CD4-positive, alpha-beta memory T cell (primary cell): Measurements from ENCODE around the gene DLGAP3. TPM values are rescaled to one million over a fixed set of nuclear protein-coding genes. Genes with fewer than 3 reads are reported as not detected.
A peak's percentile ranks its signal among the peaks of the same experiment; 100 is the strongest.
"Not testable (repeated sequence)": the region's sequence is repeated elsewhere in the genome, so short reads cannot be mapped to it uniquely, and the experiment has no call there.

Experiments
- CTCF ChIA-PET: fragments of 350-600 bp; sonication (Branson Sonifier 250); formaldehyde crosslinking; loops from one replicate; lab custom pipeline; 2021; ENCODE audit warnings: inconsistent platforms; ENCODE audit not compliant: partially characterized antibody; lab: Charles Lee
- POLR2A ChIA-PET: fragments of 350-600 bp; sonication (Branson Sonifier 250); formaldehyde crosslinking; loops from one replicate; lab custom pipeline; 2021; ENCODE audit not compliant: partially characterized antibody; lab: Charles Lee
- DNase-seq, 5 donors: peaks; one replicate each; pipeline versions ENCODE4 v3.0.0 to v3.0.0-alpha.2; 2020 to 2022; ENCODE audit warnings: mixed read lengths in 1 of 5
- H3K27ac ChIP-seq: one replicate; pipeline ENCODE4 v1.7.0; 2013; ENCODE audit warnings: low read depth, low read length
- H3K27me3 ChIP-seq: 2 replicates; pipeline ENCODE4 v1.7.0; 2013; ENCODE audit warnings: mild to moderate bottlenecking, low read length, moderate library complexity; ENCODE audit not compliant: insufficient read depth
- H3K36me3 ChIP-seq: 2 replicates; pipeline ENCODE4 v1.7.0; 2013; ENCODE audit warnings: mild to moderate bottlenecking, low read length, moderate library complexity; ENCODE audit not compliant: insufficient read depth
- H3K4me1 ChIP-seq: 2 replicates; pipeline ENCODE4 v1.7.0; 2013; ENCODE audit warnings: mild to moderate bottlenecking, low read length, moderate library complexity; ENCODE audit not compliant: insufficient read depth
- H3K4me3 ChIP-seq, 2 donors: one replicate each; pipeline ENCODE4 v1.7.0; 2013; ENCODE audit warnings: low read length in 2 of 2, mild to moderate bottlenecking in 1 of 2
- H3K9me3 ChIP-seq, 2 donors: one replicate each; pipeline ENCODE4 v1.7.0; 2013; ENCODE audit warnings: low read length in 2 of 2, control low read depth in 1 of 2; ENCODE audit not compliant: control insufficient read depth in 1 of 2
- H3K27ac Mint-ChIP-seq, 7 donors: one replicate each; pipeline ENCODE4 v1.8.0; 2020 to 2021; ENCODE audit warnings: mixed read lengths in 7 of 7, mild to moderate bottlenecking in 6 of 7, inconsistent platforms in 3 of 7, moderate library complexity in 3 of 7
- H3K27me3 Mint-ChIP-seq, 2 donors: one replicate each; pipeline ENCODE4 v1.8.0; 2020 to 2021; ENCODE audit warnings: mixed read lengths in 2 of 2
- H3K36me3 Mint-ChIP-seq, 2 donors: one replicate each; pipeline ENCODE4 v1.8.0; 2020 to 2021; ENCODE audit warnings: mixed read lengths in 2 of 2, inconsistent platforms in 1 of 2, mild to moderate bottlenecking in 1 of 2
- H3K4me1 Mint-ChIP-seq, 4 donors: one replicate each; pipeline ENCODE4 v1.8.0; 2020 to 2021; ENCODE audit warnings: mixed read lengths in 4 of 4, mild to moderate bottlenecking in 1 of 4
- H3K4me3 Mint-ChIP-seq, 8 donors: one replicate each; pipeline ENCODE4 v1.8.0; 2020 to 2021; ENCODE audit warnings: mixed read lengths in 8 of 8, mild to moderate bottlenecking in 7 of 8, moderate library complexity in 6 of 8, inconsistent platforms in 3 of 8
- H3K9me3 Mint-ChIP-seq, 8 donors: one replicate each; pipeline ENCODE4 v1.8.0; 2020 to 2021; ENCODE audit warnings: mixed read lengths in 8 of 8, mild to moderate bottlenecking in 5 of 8, inconsistent platforms in 3 of 8, moderate library complexity in 1 of 8
- intact Hi-C: fragments of 100-400 bp; cut with micrococcal nuclease; formaldehyde crosslinking; loops from one replicate; pipeline ENCODE4 v1.15.1; 2023
- polyA plus RNA-seq, 2 donors: library from polyadenylated mRNA; unstranded; fragments of 300-500 nt; fragmentation: Illumina TruSeq; gene quantifications; one replicate each; pipeline ENCODE4 v1.2.3, GENCODE V29; 2021
- total RNA-seq, 2 experiments: library from RNA; stranded (reverse); gene quantifications; one replicate each; pipeline ENCODE4 v1.2.3, GENCODE V29; 2021

DLGAP3 gene
- total and polyA plus RNA-seq, 4 experiments from 2014 or later: 0.08 to 1.5 (median 0.82) TPM

DNA sequence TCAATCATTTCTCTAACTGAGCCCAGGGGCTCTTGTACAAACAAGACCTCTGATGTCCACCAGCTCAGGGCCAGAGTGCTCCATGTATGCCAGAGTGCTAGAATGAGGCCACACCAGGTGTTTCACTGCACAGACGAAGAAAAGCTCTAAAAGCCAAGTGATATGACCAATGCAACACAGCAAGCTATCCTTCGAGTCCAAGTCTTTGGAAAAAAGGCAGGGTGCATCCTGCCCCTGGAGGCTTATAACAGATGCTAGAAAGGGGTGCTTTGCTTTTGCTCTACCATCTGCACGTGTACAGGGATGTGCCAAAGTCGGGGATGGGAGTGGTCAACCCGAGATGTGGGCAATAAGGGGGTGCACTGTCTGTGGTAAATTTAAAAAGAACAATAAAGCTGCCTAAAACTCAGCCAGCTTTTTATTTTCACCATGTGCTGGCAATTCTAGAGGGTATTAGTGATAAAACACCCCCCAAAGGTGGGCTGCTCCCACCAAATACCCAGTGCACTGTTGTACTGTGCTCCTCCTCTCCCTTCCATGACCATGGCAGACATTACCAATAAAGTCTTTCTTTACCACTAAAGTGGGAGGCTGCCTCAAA is 102.0 kb downstream of the DLGAP3 start:
- CTCF ChIA-PET: no interaction called here
- POLR2A ChIA-PET: no interaction called here
- intact Hi-C loops: no loop called here
- DNase-seq: no peak
- no peaks in the 10 kb centered on the region for H3K4me1 Mint-ChIP-seq
- Histone ChIP-seq H3K4me3 (no peak overlapping the region), H3K9me3 (no peaks in the 10 kb centered on the region), H3K27ac (no peak overlapping the region), H3K27me3 (no peaks in the 10 kb centered on the region), H3K4me1 (no peaks in the 10 kb centered on the region), H3K36me3 (no peaks in the 10 kb centered on the region)
- no peak overlapping the region for H3K4me3 Mint-ChIP-seq
- no peaks in the 10 kb centered on the region for H3K27me3 Mint-ChIP-seq
- H3K9me3 Mint-ChIP-seq: peaks cover 0 to 3% (median 0%) of the 10 kb centered on the region in 8 donors
- H3K27ac Mint-ChIP-seq: no peak overlapping the region
- H3K36me3 Mint-ChIP-seq: peaks cover 0 to under 1% of the 10 kb centered on the region in 2 donors

- no peak overlapping the region for H3K4me3 Mint-ChIP-seq
- H3K4me3 ChIP-seq: no peak overlapping the region
- H3K27ac ChIP-seq: no peak overlapping the region
- no peaks in the 10 kb centered on the region for H3K9me3 ChIP-seq
- H3K27ac Mint-ChIP-seq: no peak overlapping the region
- CTCF ChIA-PET: no interaction called here
- no peaks in the 10 kb centered on the region for H3K27me3 ChIP-seq
- POLR2A ChIA-PET: no interaction called here
- no peaks in the 10 kb centered on the region for H3K27me3 Mint-ChIP-seq
- H3K36me3 Mint-ChIP-seq: no peaks in the 10 kb centered on the region
- H3K9me3 Mint-ChIP-seq: peaks cover 0 to 3% (median 0%) of the 10 kb centered on the region in 8 donors
- no peaks in the 10 kb centered on the region for H3K36me3 ChIP-seq
- H3K4me1 Mint-ChIP-seq: no peaks in the 10 kb centered on the region
- no peaks in the 10 kb centered on the region for H3K4me1 ChIP-seq
- intact Hi-C loops: no loop called here
- DNase-seq: no peak
Measured at GRCh38 chr1:34825455-34826091, 103.9 kb downstream of the DLGAP3 start.

DNA sequence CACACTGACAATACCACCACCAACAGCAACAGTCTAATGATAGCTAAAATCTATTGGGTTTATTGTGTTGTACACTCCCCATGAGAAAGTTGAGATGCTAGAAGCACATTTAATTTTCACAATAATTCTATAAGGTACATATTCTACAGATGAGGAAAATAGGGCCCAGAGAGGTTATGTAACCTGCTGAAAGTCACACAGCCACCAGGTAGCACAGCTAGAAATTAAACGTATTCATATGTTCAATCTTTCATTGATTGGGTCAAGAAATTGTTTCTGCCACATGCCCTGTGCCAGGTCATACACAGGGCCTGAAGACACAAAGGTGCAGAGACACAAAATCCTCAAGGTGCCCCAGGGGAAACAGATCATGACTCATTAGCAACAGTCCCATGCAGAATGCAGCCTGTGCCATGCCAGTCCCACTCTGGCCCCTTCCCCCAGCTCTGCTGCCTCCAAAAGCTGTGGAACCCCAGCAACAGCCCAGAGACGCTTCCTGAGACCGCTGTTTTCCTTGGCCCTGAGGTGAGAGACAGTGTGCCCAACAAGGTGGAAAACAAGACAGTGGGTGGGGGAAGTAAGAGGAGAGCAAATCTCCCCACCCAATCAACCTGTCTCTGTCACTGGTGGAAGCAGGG is 104.5 kb downstream of the DLGAP3 start:
- H3K27ac Mint-ChIP-seq: peak overlapping the region in 1 of 7 donors; percentile 16
- CTCF ChIA-PET: no interaction called here

DNA sequence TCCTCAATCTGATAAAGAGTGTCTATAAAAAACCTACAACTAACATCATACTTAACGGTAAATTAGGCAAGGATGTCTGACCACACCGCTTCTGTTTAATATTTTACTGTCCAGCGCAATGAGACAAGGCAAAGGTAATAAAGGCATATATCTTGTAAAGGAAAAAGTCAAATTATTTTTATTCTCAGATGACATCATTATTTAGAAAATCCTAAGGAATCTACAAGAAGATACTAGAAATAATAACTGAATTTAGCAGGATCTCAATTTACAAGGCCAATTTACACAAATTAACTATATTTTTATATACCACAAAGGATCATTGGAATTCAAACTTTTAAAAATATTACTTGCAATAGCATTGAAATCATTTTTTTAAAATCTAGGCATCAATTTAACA is 107.2 kb downstream of the DLGAP3 start:
- H3K9me3 ChIP-seq: no peaks in the 10 kb centered on the region

More for the DNA sequence above, 104.5 kb downstream of the DLGAP3 start:
- no peak overlapping the region for H3K4me3 Mint-ChIP-seq
- intact Hi-C loops: no loop called here
- H3K27ac ChIP-seq: no peak overlapping the region
- H3K4me3 ChIP-seq: no peak overlapping the region
- H3K9me3 Mint-ChIP-seq: peaks cover 0 to 3% (median 0%) of the 10 kb centered on the region in 8 donors
- no peaks in the 10 kb centered on the region for H3K4me1 ChIP-seq
- no peaks in the 10 kb centered on the region for H3K36me3 Mint-ChIP-seq
- H3K27me3 ChIP-seq: no peaks in the 10 kb centered on the region
- no peaks in the 10 kb centered on the region for H3K4me1 Mint-ChIP-seq
- DNase-seq: no peak
- no peaks in the 10 kb centered on the region for H3K36me3 ChIP-seq
- POLR2A ChIA-PET: no interaction called here
- H3K27me3 Mint-ChIP-seq: no peaks in the 10 kb centered on the region
- no peaks in the 10 kb centered on the region for H3K9me3 ChIP-seq

GRCh38 chr1:34818862-34819261 is 110.6 kb downstream of the DLGAP3 start:
- CTCF ChIA-PET, DNase-seq, H3K4me1 ChIP-seq, H3K4me3 Mint-ChIP-seq, H3K36me3 Mint-ChIP-seq, POLR2A ChIA-PET, H3K27me3 Mint-ChIP-seq, H3K27me3 ChIP-seq, H3K9me3 Mint-ChIP-seq, H3K4me1 Mint-ChIP-seq, H3K9me3 ChIP-seq, H3K27ac Mint-ChIP-seq, H3K4me3 ChIP-seq, H3K27ac ChIP-seq, intact Hi-C loops, H3K36me3 ChIP-seq: not testable (repeated sequence)

More for the DNA sequence above, 107.2 kb downstream of the DLGAP3 start:
- ChIA-PET POLR2A (no interaction called here), CTCF (no interaction called here)
- DNase-seq: no peak
- no peak overlapping the region for H3K4me3 Mint-ChIP-seq
- H3K4me1 Mint-ChIP-seq: no peaks in the 10 kb centered on the region
- Histone ChIP-seq H3K36me3 (no peaks in the 10 kb centered on the region), H3K4me3 (no peak overlapping the region), H3K27me3 (no peaks in the 10 kb centered on the region), H3K27ac (no peak overlapping the region), H3K4me1 (no peaks in the 10 kb centered on the region)
- no peaks in the 10 kb centered on the region for H3K27me3 Mint-ChIP-seq
- H3K36me3 Mint-ChIP-seq: peaks cover 0 to 2% of the 10 kb centered on the region in 2 donors
- peaks cover 0 to 3% (median 0%) of the 10 kb centered on the region in 8 donors for H3K9me3 Mint-ChIP-seq
- H3K27ac Mint-ChIP-seq: peak overlapping the region in 1 of 7 donors; percentile 58
- intact Hi-C loops: no loop called here

- no peaks in the 10 kb centered on the region for H3K4me1 Mint-ChIP-seq
- H3K9me3 Mint-ChIP-seq: peaks cover 0 to 2% (median 0%) of the 10 kb centered on the region in 8 donors
- H3K9me3 ChIP-seq: no peaks in the 10 kb centered on the region
- intact Hi-C loops: no loop called here
- no peaks in the 10 kb centered on the region for H3K4me1 ChIP-seq
- no peak for DNase-seq
- POLR2A ChIA-PET: interaction anchor here (0.6 kb wide), 1 partner anchor 668 kb away, joined by 3 read pairs; no protein-coding TSS in a partner anchor
- H3K27ac ChIP-seq: no peak overlapping the region
- H3K4me3 ChIP-seq: no peak overlapping the region
- H3K36me3 ChIP-seq: no peaks in the 10 kb centered on the region
- H3K36me3 Mint-ChIP-seq: peaks cover 0 to 10% of the 10 kb centered on the region in 2 donors
- H3K27ac Mint-ChIP-seq: no peak overlapping the region
- no peaks in the 10 kb centered on the region for H3K27me3 ChIP-seq
- H3K4me3 Mint-ChIP-seq: no peak overlapping the region
- H3K27me3 Mint-ChIP-seq: peaks cover 0 to 2% of the 10 kb centered on the region in 2 donors
- CTCF ChIA-PET: interaction anchor here (1.6 kb wide), 1 partner anchor 36 kb away, joined by 4 read pairs; no protein-coding TSS in a partner anchor
Measured at GRCh38 chr1:34816778-34817177, 112.7 kb downstream of the DLGAP3 start.

GRCh38 chr1:34816332-34816731 is 113.1 kb downstream of the DLGAP3 start:
- Mint-ChIP-seq H3K4me1 (no peaks in the 10 kb centered on the region), H3K4me3 (no peak overlapping the region), H3K27me3 (peaks cover 0 to 2% of the 10 kb centered on the region in 2 donors), H3K9me3 (peaks cover 0 to 3% (median 0%) of the 10 kb centered on the region in 8 donors), H3K27ac (no peak overlapping the region), H3K36me3 (peaks cover 0 to 10% of the 10 kb centered on the region in 2 donors)
- ChIA-PET POLR2A (interaction anchor here (0.6 kb wide), 1 partner anchor 668 kb away, joined by 3 read pairs; no protein-coding TSS in a partner anchor), CTCF (interaction anchor here (1.4 to 1.6 kb wide), 2 partner anchors 30 to 36 kb away, joined by 3 to 4 read pairs; no protein-coding TSS in a partner anchor)
- Histone ChIP-seq H3K9me3 (no peaks in the 10 kb centered on the region), H3K27me3 (no peaks in the 10 kb centered on the region), H3K27ac (no peak overlapping the region), H3K4me1 (no peaks in the 10 kb centered on the region), H3K4me3 (no peak overlapping the region), H3K36me3 (no peaks in the 10 kb centered on the region)
- DNase-seq: no peak
- intact Hi-C loops: no loop called here
